CD4-positive, alpha-beta T cell treated with Interleukin-6 at 100 ng/mL for 8 hours (primary cell): Measurements from ENCODE around the gene CYP4V2.
"Not testable (repeated sequence)": the region's sequence is repeated elsewhere in the genome, so short reads cannot be mapped to it uniquely, and the experiment has no call there.

Experiments used
- DNase-seq: peaks from one replicate; pipeline ENCODE4 v3.0.0-alpha.2; 2020; ENCODE audit warnings: mixed read lengths, low spot score

CYP4V2 gene

GRCh38 chr4:186234367-186234766 lies 43.0 kb downstream of the CYP4V2 start:
- DNase-seq: no peak

- DNase-seq: no peak
These were observed 44.8 kb downstream of the CYP4V2 start for GRCh38 chr4:186236126-186236525.

GRCh38 chr4:186240452-186240847 lies 49.1 kb downstream of the CYP4V2 start:
- DNase-seq: no peak

- DNase-seq: no peak
These were observed 49.6 kb downstream of the CYP4V2 start for GRCh38 chr4:186240848-186241491.

GRCh38 chr4:186241616-186242015 lies 50.2 kb downstream of the CYP4V2 start:
- DNase-seq: no peak

GRCh38 chr4:186242031-186242430 lies 50.7 kb downstream of the CYP4V2 start:
- not testable (repeated sequence) for DNase-seq

GRCh38 chr4:186243331-186243730 lies 52.0 kb downstream of the CYP4V2 start:
- no peak for DNase-seq

GRCh38 chr4:186244835-186245234 lies 53.5 kb downstream of the CYP4V2 start:
- DNase-seq: no peak

GRCh38 chr4:186247062-186247752 lies 55.8 kb downstream of the CYP4V2 start:
- not testable (repeated sequence) for DNase-seq

GRCh38 chr4:186248643-186249042 lies 57.3 kb downstream of the CYP4V2 start:
- DNase-seq: no peak

GRCh38 chr4:186249785-186250754 lies 58.7 kb downstream of the CYP4V2 start:
- DNase-seq: no peak

GRCh38 chr4:186250760-186251159 lies 59.4 kb downstream of the CYP4V2 start:
- no peak for DNase-seq

GRCh38 chr4:186255122-186255521 lies 63.8 kb downstream of the CYP4V2 start:
- no peak for DNase-seq

- DNase-seq: no peak
These were observed 66.9 kb downstream of the CYP4V2 start for GRCh38 chr4:186258216-186258811.

GRCh38 chr4:186260117-186260503 lies 68.7 kb downstream of the CYP4V2 start:
- no peak for DNase-seq
